Measurements from ENCODE around the gene LAMTOR1. TPM values are rescaled to one million over a fixed set of nuclear protein-coding genes. Genes with fewer than 3 reads are reported as not detected.

LAMTOR1 gene
- total RNA-seq, 1 experiment from 2014 or later = 51.2 TPM

DNA sequence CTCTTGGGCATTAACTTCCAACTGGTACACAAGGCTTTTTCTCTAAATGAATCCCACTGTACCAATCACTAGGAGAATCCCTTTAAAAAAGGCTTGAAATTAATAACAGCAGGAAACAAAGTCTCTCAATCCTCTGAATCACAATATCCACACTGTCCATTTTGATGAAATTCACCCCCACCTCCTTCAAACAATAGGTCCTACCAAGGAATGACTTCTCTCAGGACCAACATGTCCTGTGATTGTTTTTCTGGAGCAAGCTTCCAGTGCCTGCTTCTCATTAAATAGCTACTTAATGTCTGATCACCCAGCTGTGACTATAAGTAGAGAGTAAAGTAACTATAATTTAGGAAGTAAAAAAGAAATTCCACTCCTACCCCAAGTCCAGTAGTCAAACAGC, 35.8 kb downstream of the LAMTOR1 start:
- Histone ChIP-seq H3K36me3 (peaks cover 17% of the 10 kb centered on the region), H3K27me3 (replicated peaks) (no peaks in the 10 kb centered on the region), H3K9me3 (replicated peaks) (no peaks in the 10 kb centered on the region), H3K4me3 (no peak overlapping the region), H3K4me1 (replicated peaks) (peaks cover 34% of the 10 kb centered on the region), H3K27ac (no peak overlapping the region)
- no peak for DNase-seq (ENCODE audit: low read depth in 1 of 2, low spot score in 2 of 2)

GRCh38 chr11:72066855-72067254, 36.2 kb downstream of the LAMTOR1 start:
- Histone ChIP-seq H3K4me3 (no peak overlapping the region), H3K27me3 (replicated peaks) (no peaks in the 10 kb centered on the region), H3K36me3 (peaks cover 17% of the 10 kb centered on the region), H3K27ac (no peak overlapping the region), H3K4me1 (replicated peaks) (peaks cover 30% of the 10 kb centered on the region), H3K9me3 (replicated peaks) (no peaks in the 10 kb centered on the region)
- DNase-seq (ENCODE audit: low read depth in 1 of 2, low spot score in 2 of 2) = no peak

GRCh38 chr11:72061739-72062396, 41.2 kb downstream of the LAMTOR1 start:
- no peak overlapping the region for H3K27ac ChIP-seq
- H3K4me3 ChIP-seq = no peak overlapping the region
- H3K36me3 ChIP-seq = peaks cover 6% of the 10 kb centered on the region
- H3K4me1 ChIP-seq (replicated peaks) = no peaks in the 10 kb centered on the region
- no peaks in the 10 kb centered on the region for H3K9me3 ChIP-seq (replicated peaks)
- H3K27me3 ChIP-seq (replicated peaks) = no peaks in the 10 kb centered on the region
- DNase-seq (ENCODE audit: low read depth in 1 of 2, low spot score in 2 of 2) = no peak

GRCh38 chr11:72058416-72059034, 44.6 kb downstream of the LAMTOR1 start:
- DNase-seq (ENCODE audit: low read depth in 1 of 2, low spot score in 2 of 2) = no peak
- no peaks in the 10 kb centered on the region for H3K4me1 ChIP-seq (replicated peaks)
- H3K27me3 ChIP-seq (replicated peaks) = no peaks in the 10 kb centered on the region
- H3K9me3 ChIP-seq (replicated peaks) = no peaks in the 10 kb centered on the region
- no peak overlapping the region for H3K27ac ChIP-seq
- H3K36me3 ChIP-seq = no peaks in the 10 kb centered on the region
- H3K4me3 ChIP-seq = no peak overlapping the region

- Histone ChIP-seq H3K27ac (no peak overlapping the region), H3K4me3 (no peak overlapping the region), H3K36me3 (peaks cover 3% of the 10 kb centered on the region; the same call in 1 of the 2 replicates), H3K4me1 (replicated peaks) (no peaks in the 10 kb centered on the region), H3K9me3 (replicated peaks) (no peaks in the 10 kb centered on the region), H3K27me3 (replicated peaks) (no peaks in the 10 kb centered on the region)
- no peak for DNase-seq (ENCODE audit: low read depth in 1 of 2, low spot score in 2 of 2)
Observed at GRCh38 chr11:72048766-72049460, 54.2 kb downstream of the LAMTOR1 start.

Other genes with a start within 250 kb of the LAMTOR1 start
- gene DEFB131B, start 224.8 kb downstream of the LAMTOR1 start, total RNA-seq (2014; rRNA removed; shearing (Covaris generic)) = not detected in 2 replicates
- 0.47 and 3.2 TPM in 2 replicates for gene XNDC1N, start 174.7 kb downstream of the LAMTOR1 start, total RNA-seq (2014; rRNA removed; shearing (Covaris generic))
- 6.4 and 21.4 TPM in 2 replicates for gene RNF121, start 174.3 kb downstream of the LAMTOR1 start, total RNA-seq (2014; rRNA removed; shearing (Covaris generic))
- gene IL18BP, start 104.4 kb downstream of the LAMTOR1 start, total RNA-seq (2014; rRNA removed; shearing (Covaris generic)) = 0.06 and 3.3 TPM in 2 replicates
- 38.4 and 46.4 TPM in 2 replicates for gene NUMA1, start 22.8 kb downstream of the LAMTOR1 start, total RNA-seq (2014; rRNA removed; shearing (Covaris generic))
- 4.1 TPM in 1 of 2 replicates, not detected in the other for gene LRRC51, start 22.4 kb downstream of the LAMTOR1 start, total RNA-seq (2014; rRNA removed; shearing (Covaris generic))
- gene TOMT, start 2.6 kb upstream of the LAMTOR1 start, total RNA-seq (2014; rRNA removed; shearing (Covaris generic)) = not detected in 2 replicates
- gene ANAPC15, start 9.4 kb upstream of the LAMTOR1 start, total RNA-seq (2014; rRNA removed; shearing (Covaris generic)) = 23.5 and 46.9 TPM in 2 replicates
- not detected in 2 replicates for gene FOLR3, start 32.4 kb upstream of the LAMTOR1 start, total RNA-seq (2014; rRNA removed; shearing (Covaris generic))
- gene FOLR1, start 88.8 kb upstream of the LAMTOR1 start, total RNA-seq (2014; rRNA removed; shearing (Covaris generic)) = 0.29 TPM in 1 of 2 replicates, not detected in the other
- gene FOLR2, start 113.5 kb upstream of the LAMTOR1 start, total RNA-seq (2014; rRNA removed; shearing (Covaris generic)) = not detected in 2 replicates
- gene INPPL1, start 121.5 kb upstream of the LAMTOR1 start, total RNA-seq (2014; rRNA removed; shearing (Covaris generic)) = 21.5 and 27.7 TPM in 2 replicates
- gene PHOX2A, start 140.9 kb upstream of the LAMTOR1 start, total RNA-seq (2014; rRNA removed; shearing (Covaris generic)) = not detected in 2 replicates